Measurements from ENCODE around the gene SLC9A3.
"Not testable (repeated sequence)": the region's sequence is repeated elsewhere in the genome, so short reads cannot be mapped to it uniquely, and the experiment has no call there.

Gene SLC9A3

GRCh38 chr5:524234-524972, at the start of gene SLC9A3:
Gene SLC9A3, minus strand, starts transcription at chr5:524449.
- no peak for DNase-seq

DNA sequence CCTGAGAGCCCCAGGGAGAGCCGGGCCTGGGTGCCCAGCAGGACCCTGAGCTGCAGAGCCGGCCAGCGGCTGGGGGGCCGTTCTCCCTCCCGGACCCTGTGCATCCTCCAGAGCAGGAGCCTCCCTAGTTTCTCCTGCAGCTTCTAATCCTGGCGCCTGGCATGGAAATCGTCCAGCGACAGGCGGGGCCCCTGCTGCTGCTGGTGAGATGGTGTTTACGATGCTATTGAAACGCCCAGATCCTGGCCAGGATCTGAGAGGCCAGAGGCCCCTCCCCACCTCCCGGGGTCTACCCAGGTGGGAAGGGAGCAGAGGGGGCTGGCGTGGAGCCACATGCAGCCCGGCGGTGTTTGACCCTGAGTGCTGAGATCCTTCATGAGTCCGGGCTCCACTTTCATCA, 49.7 kb upstream of the SLC9A3 start:
- no peak for DNase-seq

DNA sequence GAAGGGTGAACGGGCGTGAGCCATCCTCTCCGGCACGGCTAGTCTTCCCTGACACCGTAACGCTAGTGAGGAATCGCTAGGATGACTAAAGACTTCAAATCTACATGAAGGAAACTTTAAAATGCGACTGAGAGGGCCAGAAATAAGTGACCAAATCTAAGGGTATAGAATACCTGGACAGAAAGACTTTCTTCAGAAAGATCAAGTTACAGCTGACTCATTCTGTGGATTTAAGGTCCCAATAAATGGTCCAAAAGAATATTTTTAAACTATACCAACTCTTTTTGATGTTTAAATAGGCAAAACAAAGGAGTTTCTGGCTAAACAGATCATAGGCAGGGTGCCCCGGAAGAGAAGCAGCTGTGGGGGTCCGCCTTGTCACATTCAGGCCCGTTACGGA, 49.0 kb upstream of the SLC9A3 start:
- DNase-seq = no peak

- DNase-seq = no peak
These were observed 48.3 kb upstream of the SLC9A3 start for GRCh38 chr5:572398-573019.

- DNase-seq = no peak
These were observed 47.5 kb upstream of the SLC9A3 start for GRCh38 chr5:571791-572190.

GRCh38 chr5:570886-571285, 46.6 kb upstream of the SLC9A3 start:
- no peak for DNase-seq

DNA sequence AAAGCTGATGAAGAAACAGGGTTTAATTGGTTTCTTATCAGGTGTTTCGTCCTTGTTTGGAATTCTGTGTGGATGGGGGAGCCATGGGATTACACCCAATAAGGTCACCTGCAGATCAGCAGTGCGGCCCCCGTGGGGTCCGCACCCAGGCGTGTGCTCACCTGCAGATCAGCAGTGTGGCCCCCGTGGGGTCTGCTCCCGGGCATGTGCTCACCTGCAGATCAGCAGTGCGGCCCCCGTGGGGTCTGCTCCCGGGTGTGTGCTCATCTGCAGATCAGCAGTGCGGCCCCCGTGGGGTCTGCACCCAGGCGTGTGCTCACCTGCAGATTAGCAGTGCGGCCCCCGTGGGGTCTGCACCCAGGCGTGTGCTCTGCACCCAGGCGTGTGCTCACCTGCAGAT, 46.2 kb upstream of the SLC9A3 start:
- DNase-seq = no peak

DNA sequence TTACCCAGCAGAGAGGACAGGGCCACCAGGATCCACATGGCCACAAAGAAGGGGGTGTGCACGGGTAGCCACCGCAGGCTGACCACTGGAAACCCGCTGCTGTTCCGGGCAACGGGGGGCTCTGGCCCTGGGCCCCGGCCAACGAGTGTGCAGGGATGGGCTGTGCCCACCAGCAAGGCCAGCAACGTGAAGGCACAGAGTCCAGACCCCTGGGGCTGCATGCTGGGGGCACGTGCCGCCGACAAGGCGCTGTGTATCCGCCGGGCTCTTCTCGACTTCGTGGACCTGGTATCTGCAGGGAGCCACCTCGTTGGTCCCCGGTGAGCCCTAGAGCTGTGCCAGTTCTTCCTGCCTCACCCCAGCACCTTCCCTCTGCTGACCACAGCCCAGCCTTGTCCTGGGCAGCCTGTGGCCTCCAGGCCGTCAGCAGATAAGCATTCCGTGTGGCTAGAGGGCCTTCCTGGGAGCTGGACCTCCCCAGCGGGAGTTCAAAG, 45.7 kb upstream of the SLC9A3 start:
- no peak for DNase-seq

DNA sequence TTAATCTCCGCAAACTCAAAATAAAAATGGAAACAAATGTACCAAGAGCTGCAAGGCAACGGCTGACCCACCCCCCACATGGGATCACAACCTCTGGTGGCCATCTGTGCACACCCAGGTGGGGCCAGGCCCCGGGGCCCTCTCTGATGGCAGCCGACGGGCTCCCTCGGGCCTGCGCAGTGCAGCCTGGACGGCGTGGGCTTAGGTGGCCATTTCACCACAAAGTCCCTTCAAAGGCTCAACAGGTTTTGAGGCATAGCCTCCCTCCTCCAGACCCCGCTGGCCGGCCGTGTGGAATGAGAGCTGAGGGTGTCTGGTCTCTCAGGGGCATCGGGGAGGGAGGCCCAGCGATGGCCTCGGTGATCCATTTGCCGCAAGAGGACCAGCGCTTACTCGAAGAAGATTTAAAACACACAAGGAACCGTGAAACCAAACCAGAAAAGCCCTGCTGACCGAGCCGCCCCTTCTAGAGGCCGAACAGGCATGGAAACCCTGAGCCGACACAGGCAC, 45.2 kb upstream of the SLC9A3 start:
- DNase-seq = no peak

DNA sequence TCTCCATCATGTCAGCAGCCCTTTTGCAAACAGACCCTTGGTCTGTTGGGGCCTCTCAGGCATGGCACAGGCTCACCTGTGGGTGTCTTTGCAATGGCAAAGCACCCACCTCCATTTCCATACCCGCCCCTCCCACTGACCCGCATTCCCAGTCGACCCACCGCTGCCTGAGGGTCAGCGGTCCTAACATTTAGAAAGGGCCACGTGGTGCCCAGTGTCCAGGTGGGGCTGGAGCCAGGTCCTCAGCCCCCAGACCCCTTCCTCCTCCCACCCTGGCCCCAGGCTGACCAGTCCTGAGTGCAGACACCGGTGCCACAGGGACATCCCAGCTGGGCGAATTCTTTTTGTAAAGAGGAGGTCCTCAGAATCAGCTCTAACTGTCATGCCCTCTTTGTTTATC, 44.6 kb upstream of the SLC9A3 start:
- no peak for DNase-seq

DNA sequence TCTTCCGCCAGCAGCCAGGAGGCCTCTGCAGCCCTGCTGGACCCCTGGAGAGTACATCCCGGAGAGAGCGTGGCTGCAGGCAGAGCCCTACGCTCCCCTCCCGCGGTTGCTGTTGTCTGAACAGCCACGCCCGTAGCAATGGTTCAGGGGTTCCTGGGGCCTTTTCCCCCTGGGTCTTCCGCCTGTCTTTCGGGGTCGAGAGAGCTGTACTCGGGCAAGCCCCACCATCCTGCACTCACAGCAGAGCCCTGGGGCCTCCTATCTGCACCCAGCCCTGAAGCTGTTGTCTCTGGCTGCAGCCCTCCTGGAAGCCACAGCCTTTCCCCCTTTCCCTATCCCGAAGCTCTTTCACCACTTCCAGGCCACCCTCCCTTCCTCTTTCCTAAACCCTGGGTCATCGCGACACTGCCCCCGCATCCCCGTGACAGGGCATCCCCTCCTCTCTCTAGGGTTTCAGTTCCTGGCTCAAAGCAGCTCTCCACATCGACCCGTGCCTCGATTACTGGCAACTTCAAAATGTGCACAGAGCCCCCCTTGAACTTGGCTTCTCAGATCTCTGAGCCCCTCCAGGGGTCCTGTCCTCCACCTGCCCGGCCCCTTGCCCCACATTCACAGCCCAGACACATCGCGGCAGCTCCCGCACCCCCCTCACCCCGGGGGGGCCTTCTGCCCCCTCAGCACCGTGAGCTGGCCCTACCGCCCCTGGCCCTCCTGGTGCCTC, 44.0 kb upstream of the SLC9A3 start:
- no peak for DNase-seq

GRCh38 chr5:567664-568060, 43.4 kb upstream of the SLC9A3 start:
- DNase-seq = no peak

- no peak for DNase-seq
These were observed 42.5 kb upstream of the SLC9A3 start for GRCh38 chr5:566636-567309.

DNA sequence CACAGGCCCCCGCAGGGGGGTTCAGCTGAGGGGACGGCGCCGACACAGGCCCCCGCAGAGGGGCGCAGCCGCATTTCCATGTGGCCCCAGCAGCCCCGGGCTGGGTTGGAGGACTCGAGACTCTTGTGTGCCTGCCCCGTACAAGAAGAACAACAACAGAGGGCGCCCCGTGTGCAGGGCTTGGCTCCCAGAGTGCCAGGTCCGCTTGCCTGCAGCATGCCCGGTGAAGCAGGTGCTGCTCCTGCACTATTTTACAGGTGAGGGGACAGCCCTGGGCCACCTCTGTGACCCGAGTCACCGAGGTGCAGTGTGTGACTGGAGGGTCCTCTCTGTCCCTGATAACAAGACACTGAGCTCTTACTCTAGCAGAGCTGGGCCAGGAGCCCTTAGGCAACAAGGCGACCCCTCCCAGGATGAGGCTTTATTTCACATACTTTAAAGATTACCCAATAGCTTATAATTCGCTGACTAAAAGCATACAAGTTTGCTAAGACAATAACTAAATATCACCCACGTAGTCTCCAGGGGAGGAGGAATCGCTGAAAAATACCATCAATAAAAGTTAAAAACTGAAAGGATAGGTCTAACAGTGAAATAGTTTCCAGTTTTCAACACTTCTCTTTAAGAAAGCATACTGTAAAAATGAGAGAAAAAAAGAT, 41.7 kb upstream of the SLC9A3 start:
- no peak for DNase-seq

DNA sequence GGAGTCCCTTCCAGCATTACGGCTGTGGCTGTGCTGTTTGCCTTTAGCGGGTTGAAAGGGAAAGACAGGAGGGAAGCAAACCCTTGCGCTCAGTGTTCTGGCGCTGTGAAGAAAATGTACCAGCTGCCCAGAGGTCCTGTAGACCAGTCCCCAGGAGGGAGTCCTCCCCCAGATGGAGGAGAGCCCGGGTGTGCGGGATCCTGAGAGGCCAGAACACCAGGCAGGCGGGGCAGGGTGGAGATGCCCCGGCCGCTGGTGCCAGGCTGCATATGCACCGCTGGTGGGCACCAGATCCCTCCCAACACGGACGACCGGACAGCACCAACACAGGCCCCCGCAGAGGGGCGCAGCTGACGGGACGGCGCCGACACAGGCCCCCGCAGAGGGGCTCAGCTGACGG, 37.2 kb upstream of the SLC9A3 start:
- no peak for DNase-seq

- DNase-seq = no peak
These were observed 36.5 kb upstream of the SLC9A3 start for GRCh38 chr5:560792-561166.

DNA sequence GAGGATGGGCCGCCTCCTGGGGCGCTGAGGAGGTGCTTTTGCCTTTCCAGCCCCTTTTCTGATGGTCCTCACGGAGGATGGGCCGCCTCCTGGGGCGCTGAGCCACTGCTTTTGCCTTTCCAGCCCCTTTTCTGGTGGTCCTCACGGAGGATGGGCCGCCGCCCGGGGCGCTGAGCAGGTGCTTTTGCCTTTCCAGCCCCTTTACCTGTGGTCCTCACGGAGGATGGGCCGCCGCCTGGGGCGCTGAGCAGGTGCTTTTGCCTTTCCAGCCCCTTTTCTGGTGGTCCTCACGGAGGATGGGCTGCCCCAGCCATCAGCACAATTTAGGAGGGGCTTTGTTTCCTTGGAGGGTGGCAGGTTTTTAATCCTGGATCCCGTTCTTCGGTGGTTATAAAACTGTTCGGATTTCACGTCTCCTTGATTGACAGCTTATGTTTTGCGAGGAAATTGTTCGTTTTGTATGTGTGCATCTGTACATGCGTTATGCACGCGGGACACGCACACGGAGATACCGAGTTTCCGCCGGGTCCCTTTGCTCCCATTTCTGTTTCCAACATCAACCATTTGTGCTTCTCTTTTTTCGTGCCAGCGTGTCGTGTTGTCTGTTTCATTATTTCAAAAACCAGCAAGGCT, 34.7 kb upstream of the SLC9A3 start:
- DNase-seq = no peak

DNA sequence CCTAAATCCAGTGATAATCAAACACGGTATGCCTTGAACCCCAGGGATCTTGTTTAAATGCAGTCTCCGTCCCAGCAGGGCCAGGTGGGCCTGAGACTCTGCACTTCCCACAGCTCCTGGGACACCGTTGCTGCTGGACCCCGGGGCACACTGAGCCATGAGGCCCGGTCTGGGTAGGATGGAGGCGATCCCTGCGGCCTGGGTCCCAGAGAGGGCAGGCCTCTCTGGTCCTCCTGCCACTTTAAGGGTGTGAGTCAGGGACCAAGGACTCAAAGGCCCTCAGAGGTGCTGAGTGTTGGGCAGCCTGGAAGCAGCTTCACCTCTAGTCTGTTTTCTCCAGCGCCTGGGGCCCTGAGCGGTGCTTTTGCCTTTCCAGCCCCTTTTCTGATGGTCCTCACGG, 34.1 kb upstream of the SLC9A3 start:
- DNase-seq = no peak

GRCh38 chr5:557917-558316, 33.7 kb upstream of the SLC9A3 start:
- DNase-seq = not testable (repeated sequence)

DNA sequence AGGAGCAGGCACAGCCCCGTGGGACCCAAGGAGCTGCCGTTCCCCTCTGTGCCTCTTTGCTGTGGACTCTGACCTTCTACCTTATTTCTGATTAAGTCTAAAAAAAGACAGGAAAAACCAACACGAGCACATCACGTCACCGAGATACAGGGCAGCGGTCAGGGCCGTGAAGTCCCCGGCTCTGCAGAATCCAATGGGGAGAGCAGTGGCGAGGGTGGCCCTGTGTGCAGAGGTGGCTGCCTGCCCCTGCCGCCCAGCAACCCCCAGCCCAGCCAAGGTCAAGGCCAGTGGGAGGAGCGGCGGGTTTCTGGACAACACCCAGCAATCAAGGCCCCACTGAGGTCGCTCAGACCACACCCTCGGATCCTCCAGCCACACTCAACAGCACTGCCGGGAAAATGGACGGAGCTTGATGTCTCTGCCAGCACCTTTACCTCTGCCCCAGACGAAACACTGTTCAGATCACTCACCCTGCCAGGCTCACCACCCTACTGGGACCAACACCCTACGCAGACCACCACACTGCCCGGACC, 32.7 kb upstream of the SLC9A3 start:
- DNase-seq = no peak

- no peak for DNase-seq
These were observed 30.9 kb upstream of the SLC9A3 start for GRCh38 chr5:555058-555623.
